ENCODE measurements around the gene NHERF1.

The NHERF1 gene

GRCh38 chr17:74777901-74778515 lies 29.6 kb downstream of the NHERF1 start:
- H3K9ac ChIP-seq (ENCODE audit: low read length) = no peak overlapping the region
- TF ChIP-seq EZH2phosphoT487 (IDR thresholded peaks at IDR 0.05; ENCODE audit: low read length) (no peak), EZH2 (optimal IDR thresholded peaks at IDR 0.05; ENCODE audit: low read depth, low read length) (no peak), CTCF (IDR thresholded peaks at IDR 0.05; ENCODE audit: low read length) (no peak)
- no peak for DNase-seq
- no peak overlapping the region for H2AFZ ChIP-seq (ENCODE audit: low read length)
- H3K27me3 ChIP-seq (replicated peaks; ENCODE audit: insufficient read depth, low read length) = no peaks in the 10 kb centered on the region
- H3K79me2 ChIP-seq (ENCODE audit: low read length) = peaks cover 71% of the 10 kb centered on the region
- H3K9me3 ChIP-seq (replicated peaks; ENCODE audit: insufficient read depth, low read length) = no peaks in the 10 kb centered on the region
- H3K4me2 ChIP-seq (ENCODE audit: low read depth, low read length) = no peak overlapping the region
- H3K36me3 ChIP-seq (replicated peaks; ENCODE audit: insufficient read depth, low read length) = no peaks in the 10 kb centered on the region
- H3K27ac ChIP-seq (ENCODE audit: low read length) = no peak overlapping the region
- peaks cover 5% of the 10 kb centered on the region for H3K4me1 ChIP-seq (ENCODE audit: low read length)
- no peaks in the 10 kb centered on the region for H3K9me2 ChIP-seq (replicated peaks; ENCODE audit: insufficient read depth, low read length)
- H3F3A ChIP-seq (ENCODE audit: insufficient read depth, low read length) = peaks cover 9% of the 10 kb centered on the region; the same call in 1 of the 2 replicates
- no peaks in the 10 kb centered on the region for H4K20me1 ChIP-seq (ENCODE audit: insufficient read depth, low read length)
- H3K4me3 ChIP-seq (ENCODE audit: low read length) = no peak overlapping the region

GRCh38 chr17:74778960-74779359 lies 30.5 kb downstream of the NHERF1 start:
- no peaks in the 10 kb centered on the region for H3K9me2 ChIP-seq (replicated peaks; ENCODE audit: insufficient read depth, low read length)
- H3K36me3 ChIP-seq (replicated peaks; ENCODE audit: insufficient read depth, low read length) = no peaks in the 10 kb centered on the region
- H3K4me1 ChIP-seq (ENCODE audit: low read length) = peaks cover 14% of the 10 kb centered on the region
- no peak overlapping the region for H3K27ac ChIP-seq (ENCODE audit: low read length)
- H3K4me2 ChIP-seq (ENCODE audit: low read depth, low read length) = no peak overlapping the region
- peaks cover 12% of the 10 kb centered on the region for H3F3A ChIP-seq (ENCODE audit: insufficient read depth, low read length)
- no peaks in the 10 kb centered on the region for H4K20me1 ChIP-seq (ENCODE audit: insufficient read depth, low read length)
- DNase-seq = no peak
- H3K4me3 ChIP-seq (ENCODE audit: low read length) = no peak overlapping the region
- H3K9ac ChIP-seq (ENCODE audit: low read length) = no peak overlapping the region
- H2AFZ ChIP-seq (ENCODE audit: low read length) = no peak overlapping the region
- no peaks in the 10 kb centered on the region for H3K9me3 ChIP-seq (replicated peaks; ENCODE audit: insufficient read depth, low read length)
- TF ChIP-seq EZH2 (optimal IDR thresholded peaks at IDR 0.05; ENCODE audit: low read depth, low read length) = no peak
- no peaks in the 10 kb centered on the region for H3K27me3 ChIP-seq (replicated peaks; ENCODE audit: insufficient read depth, low read length)
- peaks cover 65% of the 10 kb centered on the region for H3K79me2 ChIP-seq (ENCODE audit: low read length)

- Histone ChIP-seq H4K20me1 (ENCODE audit: insufficient read depth, low read length) (no peaks in the 10 kb centered on the region), H3K9me3 (replicated peaks; ENCODE audit: insufficient read depth, low read length) (no peaks in the 10 kb centered on the region), H3K4me1 (ENCODE audit: low read length) (peaks cover 20% of the 10 kb centered on the region), H3K27ac (ENCODE audit: low read length) (no peak overlapping the region), H3K9ac (ENCODE audit: low read length) (no peak overlapping the region), H3K79me2 (ENCODE audit: low read length) (peaks cover 63% of the 10 kb centered on the region), H3K4me2 (ENCODE audit: low read depth, low read length) (no peak overlapping the region), H3F3A (ENCODE audit: insufficient read depth, low read length) (peaks cover 18% of the 10 kb centered on the region), H3K36me3 (replicated peaks; ENCODE audit: insufficient read depth, low read length) (no peaks in the 10 kb centered on the region), H3K4me3 (ENCODE audit: low read length) (no peak overlapping the region), H3K27me3 (replicated peaks; ENCODE audit: insufficient read depth, low read length) (no peaks in the 10 kb centered on the region), H2AFZ (ENCODE audit: low read length) (no peak overlapping the region), H3K9me2 (replicated peaks; ENCODE audit: insufficient read depth, low read length) (no peaks in the 10 kb centered on the region)
- no peak for DNase-seq
- no peak for TF ChIP-seq CTCF (IDR thresholded peaks at IDR 0.05; ENCODE audit: low read length)
- TF ChIP-seq EZH2phosphoT487 (IDR thresholded peaks at IDR 0.05; ENCODE audit: low read length) = no peak
- no peak for TF ChIP-seq EZH2 (optimal IDR thresholded peaks at IDR 0.05; ENCODE audit: low read depth, low read length)
Measured at GRCh38 chr17:74779501-74779900, 31.1 kb downstream of the NHERF1 start.

- Histone ChIP-seq H3K4me1 (ENCODE audit: low read length) (peaks cover 25% of the 10 kb centered on the region), H3K4me2 (ENCODE audit: low read depth, low read length) (no peak overlapping the region), H3K9ac (ENCODE audit: low read length) (no peak overlapping the region), H2AFZ (ENCODE audit: low read length) (no peak overlapping the region), H3K36me3 (replicated peaks; ENCODE audit: insufficient read depth, low read length) (no peaks in the 10 kb centered on the region), H3K9me3 (replicated peaks; ENCODE audit: insufficient read depth, low read length) (no peaks in the 10 kb centered on the region), H3K4me3 (ENCODE audit: low read length) (no peak overlapping the region), H3K79me2 (ENCODE audit: low read length) (peaks cover 60% of the 10 kb centered on the region), H3F3A (ENCODE audit: insufficient read depth, low read length) (peaks cover 22% of the 10 kb centered on the region), H3K27ac (ENCODE audit: low read length) (no peak overlapping the region), H3K9me2 (replicated peaks; ENCODE audit: insufficient read depth, low read length) (no peaks in the 10 kb centered on the region), H3K27me3 (replicated peaks; ENCODE audit: insufficient read depth, low read length) (no peaks in the 10 kb centered on the region), H4K20me1 (ENCODE audit: insufficient read depth, low read length) (no peaks in the 10 kb centered on the region)
- DNase-seq = no peak
- no peak for TF ChIP-seq EZH2 (optimal IDR thresholded peaks at IDR 0.05; ENCODE audit: low read depth, low read length)
- no peak for TF ChIP-seq EZH2phosphoT487 (IDR thresholded peaks at IDR 0.05; ENCODE audit: low read length)
- no peak for TF ChIP-seq CTCF (IDR thresholded peaks at IDR 0.05; ENCODE audit: low read length)
Measured at GRCh38 chr17:74779948-74780400, 31.5 kb downstream of the NHERF1 start.
